ENCODE measurements around the gene TRIP10.

GRCh38 chr19:6774821-6775707, 35.6 kb downstream of the TRIP10 start:
- no peak for TF ChIP-seq POLR2A (IDR thresholded peaks at IDR 0.05)
- TF ChIP-seq CTCF (IDR thresholded peaks at IDR 0.05): no peak
- TF ChIP-seq EP300 (IDR thresholded peaks at IDR 0.05): no peak
- TF ChIP-seq POLR2AphosphoS5 (IDR thresholded peaks at IDR 0.05): no peak

Measured in gastroesophageal sphincter (tissue), 3 donors.